ENCODE data around the gene AUTS2. TPM values are rescaled to one million over a fixed set of nuclear protein-coding genes. Genes with fewer than 3 reads are reported as not detected.

Gene AUTS2
- total RNA-seq, 1 donor from 2014 or later = 26.1 TPM

- no peak for DNase-seq (ENCODE audit: low spot score)
- no peak for ATAC-seq
Measured at GRCh38 chr7:70763961-70764691, 1165.9 kb downstream of the AUTS2 start.

GRCh38 chr7:70764701-70765208, 1166.5 kb downstream of the AUTS2 start:
- DNase-seq (ENCODE audit: low spot score) (no peak), ATAC-seq (no peak)

- peak; percentile 55 for DNase-seq (ENCODE audit: low spot score)
- ATAC-seq = peak; percentile 77
Measured at GRCh38 chr7:70765651-70766050, 1167.4 kb downstream of the AUTS2 start.

- DNase-seq (ENCODE audit: low spot score) (no peak), ATAC-seq (no peak)
Measured at GRCh38 chr7:70766109-70766508, 1167.8 kb downstream of the AUTS2 start.

- DNase-seq (ENCODE audit: low spot score) (no peak), ATAC-seq (no peak)
Measured at GRCh38 chr7:70766694-70767093, 1168.4 kb downstream of the AUTS2 start.

- ATAC-seq (no peak), DNase-seq (ENCODE audit: low spot score) (no peak)
Measured at GRCh38 chr7:70770154-70770553, 1171.9 kb downstream of the AUTS2 start.

GRCh38 chr7:70771451-70771850, 1173.2 kb downstream of the AUTS2 start:
- no peak for DNase-seq (ENCODE audit: low spot score)
- no peak for ATAC-seq

- DNase-seq (ENCODE audit: low spot score) (no peak), ATAC-seq (no peak)
Measured at GRCh38 chr7:70772891-70773290, 1174.6 kb downstream of the AUTS2 start.

- ATAC-seq (no peak), DNase-seq (ENCODE audit: low spot score) (no peak)
Measured at GRCh38 chr7:70773406-70773805, 1175.1 kb downstream of the AUTS2 start.

- peak; percentile 52 for ATAC-seq
Measured at GRCh38 chr7:70774950-70775527, 1176.8 kb downstream of the AUTS2 start.

GRCh38 chr7:70775570-70776156, 1177.4 kb downstream of the AUTS2 start:
- no peak for DNase-seq (ENCODE audit: low spot score)
- ATAC-seq = peak; percentile 53

More at GRCh38 chr7:70774950-70775527, 1176.8 kb downstream of the AUTS2 start:
- no peak for DNase-seq (ENCODE audit: low spot score)

- DNase-seq (ENCODE audit: low spot score) (no peak), ATAC-seq (no peak)
Measured at GRCh38 chr7:70776627-70777101, 1178.4 kb downstream of the AUTS2 start.

- DNase-seq (ENCODE audit: low spot score) = no peak
- no peak for ATAC-seq
Measured at GRCh38 chr7:70777251-70777650, 1179.0 kb downstream of the AUTS2 start.

GRCh38 chr7:70778585-70778984, 1180.3 kb downstream of the AUTS2 start:
- no peak for ATAC-seq

GRCh38 chr7:70779321-70779720, 1181.0 kb downstream of the AUTS2 start:
- DNase-seq (ENCODE audit: low spot score) (no peak), ATAC-seq (no peak)

More at GRCh38 chr7:70778585-70778984, 1180.3 kb downstream of the AUTS2 start:
- DNase-seq (ENCODE audit: low spot score) = no peak

GRCh38 chr7:70781922-70782311, 1183.6 kb downstream of the AUTS2 start:
- no peak for ATAC-seq

GRCh38 chr7:70782796-70783195, 1184.5 kb downstream of the AUTS2 start:
- no peak for DNase-seq (ENCODE audit: low spot score)
- ATAC-seq = no peak

More at GRCh38 chr7:70781922-70782311, 1183.6 kb downstream of the AUTS2 start:
- no peak for DNase-seq (ENCODE audit: low spot score)

GRCh38 chr7:70785427-70785826, 1187.2 kb downstream of the AUTS2 start:
- DNase-seq (ENCODE audit: low spot score) = no peak

GRCh38 chr7:70786076-70786475, 1187.8 kb downstream of the AUTS2 start:
- ATAC-seq = no peak
- DNase-seq (ENCODE audit: low spot score) = no peak

More at GRCh38 chr7:70785427-70785826, 1187.2 kb downstream of the AUTS2 start:
- no peak for ATAC-seq

- no peak for ATAC-seq
- DNase-seq (ENCODE audit: low spot score) = no peak
Measured at GRCh38 chr7:70787286-70787685, 1189.0 kb downstream of the AUTS2 start.

GRCh38 chr7:70787771-70788170, 1189.5 kb downstream of the AUTS2 start:
- DNase-seq (ENCODE audit: low spot score) (no peak), ATAC-seq (no peak)

GRCh38 chr7:70788276-70788675, 1190.0 kb downstream of the AUTS2 start:
- ATAC-seq = no peak

More at GRCh38 chr7:70788276-70788675, 1190.0 kb downstream of the AUTS2 start:
- DNase-seq (ENCODE audit: low spot score) = no peak
